ENCODE data around the gene MYBPC3. TPM values are rescaled to one million over a fixed set of nuclear protein-coding genes. Genes with fewer than 3 reads are reported as not detected.
"Not testable (repeated sequence)": the region's sequence is repeated elsewhere in the genome, so short reads cannot be mapped to it uniquely, and the experiment has no call there.

MYBPC3 gene
- total and polyA plus RNA-seq, 4 donors: 0.89 to 3.4 (median 1.0) TPM

DNA sequence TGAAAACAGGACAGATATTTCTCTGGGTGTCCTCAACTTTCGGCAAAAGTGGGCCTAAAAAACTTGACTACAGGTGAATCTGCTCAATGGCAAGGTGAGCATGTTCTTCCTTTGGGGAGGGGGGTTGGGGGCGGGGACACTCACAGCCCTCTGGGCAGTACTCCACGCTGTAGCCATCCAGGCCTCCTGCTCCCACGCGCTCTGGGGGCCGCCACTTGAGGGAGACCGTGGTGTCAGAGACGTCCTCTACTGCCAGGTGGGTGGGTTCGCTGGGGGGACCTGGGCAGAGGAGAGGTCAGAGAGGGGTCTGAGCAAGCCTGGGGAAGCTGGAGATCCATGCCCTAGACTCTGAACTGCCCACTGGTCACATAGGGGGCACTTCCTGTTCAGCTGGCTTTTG lies 16.8 kb downstream of the MYBPC3 start:
- no peaks in the 10 kb centered on the region for H3K36me3 ChIP-seq (ENCODE audit: control insufficient read depth in 4 of 4, insufficient read depth in 4 of 4, low read length in 4 of 4)
- no peaks in the 10 kb centered on the region for H3K27me3 ChIP-seq (ENCODE audit: control insufficient read depth in 3 of 3, insufficient read depth in 3 of 3, low read length in 2 of 3)
- 84 to 92% methylated on average over 9 of the region's 9 CpGs for WGBS, 2 donors
- H3K27ac ChIP-seq (ENCODE audit: low read depth in 1 of 2, low read length in 1 of 2): no peak overlapping the region
- no peaks in the 10 kb centered on the region for H3K4me1 ChIP-seq (ENCODE audit: control insufficient read depth in 5 of 5, insufficient read depth in 5 of 5, low read length in 5 of 5)
- no peak overlapping the region for H3K9ac ChIP-seq (ENCODE audit: insufficient read depth in 1 of 2, low read length in 2 of 2)
- TF ChIP-seq, protein P1, sequence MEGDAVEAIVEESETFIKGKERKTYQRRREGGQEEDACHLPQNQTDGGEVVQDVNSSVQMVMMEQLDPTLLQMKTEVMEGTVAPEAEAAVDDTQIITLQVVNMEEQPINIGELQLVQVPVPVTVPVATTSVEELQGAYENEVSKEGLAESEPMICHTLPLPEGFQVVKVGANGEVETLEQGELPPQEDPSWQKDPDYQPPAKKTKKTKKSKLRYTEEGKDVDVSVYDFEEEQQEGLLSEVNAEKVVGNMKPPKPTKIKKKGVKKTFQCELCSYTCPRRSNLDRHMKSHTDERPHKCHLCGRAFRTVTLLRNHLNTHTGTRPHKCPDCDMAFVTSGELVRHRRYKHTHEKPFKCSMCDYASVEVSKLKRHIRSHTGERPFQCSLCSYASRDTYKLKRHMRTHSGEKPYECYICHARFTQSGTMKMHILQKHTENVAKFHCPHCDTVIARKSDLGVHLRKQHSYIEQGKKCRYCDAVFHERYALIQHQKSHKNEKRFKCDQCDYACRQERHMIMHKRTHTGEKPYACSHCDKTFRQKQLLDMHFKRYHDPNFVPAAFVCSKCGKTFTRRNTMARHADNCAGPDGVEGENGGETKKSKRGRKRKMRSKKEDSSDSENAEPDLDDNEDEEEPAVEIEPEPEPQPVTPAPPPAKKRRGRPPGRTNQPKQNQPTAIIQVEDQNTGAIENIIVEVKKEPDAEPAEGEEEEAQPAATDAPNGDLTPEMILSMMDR (IDR thresholded peaks at IDR 0.05; ENCODE audit: control extremely low read depth, extremely low read depth): no peak
- no peaks in the 10 kb centered on the region for H3K9me3 ChIP-seq (ENCODE audit: control insufficient read depth in 4 of 4, insufficient read depth in 3 of 4, low read length in 3 of 4)
- DNase-seq: no peak
- no peak for ATAC-seq (ENCODE audit: insufficient read depth, low FRiP score)
- H3K4me3 ChIP-seq: no peak overlapping the region

DNA sequence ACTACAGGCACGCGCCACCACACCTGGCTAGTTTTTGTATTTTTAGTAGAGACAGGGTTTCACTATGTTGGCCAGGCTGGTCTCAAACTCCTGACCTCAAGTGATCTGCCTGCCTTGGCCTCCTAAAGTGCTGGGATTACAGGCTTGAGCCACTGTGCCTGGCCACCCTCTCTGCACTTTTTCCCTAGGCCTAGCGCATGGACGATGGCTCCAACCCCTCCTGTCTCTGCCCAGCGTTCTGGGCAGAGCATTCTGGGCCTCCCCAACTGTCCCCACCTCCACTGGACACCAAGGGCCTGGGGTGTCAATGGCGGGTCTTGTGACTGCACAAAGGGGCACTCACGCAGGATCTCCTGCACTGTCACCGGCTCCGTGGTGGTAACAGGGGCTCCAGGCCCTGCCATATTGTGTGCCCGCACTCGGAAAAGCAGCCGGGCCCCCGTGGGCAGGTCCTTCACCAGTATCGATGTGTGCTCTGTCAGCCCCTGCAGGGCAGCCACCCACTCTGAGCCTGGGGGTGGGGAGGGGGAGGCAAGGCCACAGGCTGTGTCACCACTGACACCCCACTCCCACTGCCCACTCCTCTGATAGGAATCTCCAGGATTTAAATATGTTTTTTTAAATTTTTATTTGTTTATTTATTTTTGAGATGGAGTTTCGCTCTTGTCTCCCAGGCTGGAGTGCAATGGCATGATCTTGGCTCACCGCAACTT lies 17.6 kb downstream of the MYBPC3 start:
- H3K36me3 ChIP-seq (ENCODE audit: control insufficient read depth in 4 of 4, insufficient read depth in 4 of 4, low read length in 4 of 4); H3K9ac ChIP-seq (ENCODE audit: insufficient read depth in 1 of 2, low read length in 2 of 2); H3K27me3 ChIP-seq (ENCODE audit: control insufficient read depth in 3 of 3, insufficient read depth in 3 of 3, low read length in 2 of 3); H3K4me3 ChIP-seq; H3K4me1 ChIP-seq (ENCODE audit: control insufficient read depth in 5 of 5, insufficient read depth in 5 of 5, low read length in 5 of 5); H3K27ac ChIP-seq (ENCODE audit: low read depth in 1 of 2, low read length in 1 of 2); H3K9me3 ChIP-seq (ENCODE audit: control insufficient read depth in 4 of 4, insufficient read depth in 3 of 4, low read length in 3 of 4); ATAC-seq (ENCODE audit: insufficient read depth, low FRiP score); DNase-seq: not testable (repeated sequence)
- 94 to 98% methylated on average over 16 of the region's 16 CpGs for WGBS, 2 donors

DNA sequence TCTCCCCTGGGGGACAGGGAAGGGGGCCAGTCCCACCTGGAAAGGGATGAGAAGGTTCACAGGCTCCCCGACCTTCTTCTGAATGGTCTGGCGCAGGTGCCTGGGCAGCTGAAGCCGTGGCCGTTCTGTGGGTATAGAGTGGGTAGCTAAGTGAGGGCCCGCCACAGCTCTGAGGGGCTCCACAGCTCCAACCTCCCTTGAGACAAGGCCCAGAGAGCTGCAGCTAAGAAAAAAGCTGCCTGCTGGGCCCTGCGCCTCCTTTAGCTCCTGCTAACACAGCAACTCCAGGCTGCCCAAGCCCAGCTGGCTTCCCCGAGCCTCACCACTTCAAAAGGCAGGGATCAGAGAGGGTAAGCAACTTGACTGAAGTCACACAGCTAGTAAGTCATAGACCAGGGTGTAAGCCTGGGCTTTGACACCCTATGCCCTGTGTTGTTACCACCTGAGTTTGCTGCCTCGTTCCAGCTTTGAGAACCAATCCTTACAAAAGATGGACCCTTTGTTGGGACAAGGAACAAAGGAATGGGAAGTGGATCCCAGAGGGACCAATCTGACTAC lies 18.5 kb downstream of the MYBPC3 start:
- no peaks in the 10 kb centered on the region for H3K27me3 ChIP-seq (ENCODE audit: control insufficient read depth in 3 of 3, insufficient read depth in 3 of 3, low read length in 2 of 3)
- H3K4me3 ChIP-seq: no peak overlapping the region
- DNase-seq: no peak
- no peak overlapping the region for H3K27ac ChIP-seq (ENCODE audit: low read depth in 1 of 2, low read length in 1 of 2)
- H3K4me1 ChIP-seq (ENCODE audit: control insufficient read depth in 5 of 5, insufficient read depth in 5 of 5, low read length in 5 of 5): peaks cover 0 to 3% (median 0%) of the 10 kb centered on the region in 5 donors
- H3K9me3 ChIP-seq (ENCODE audit: control insufficient read depth in 4 of 4, insufficient read depth in 3 of 4, low read length in 3 of 4): no peaks in the 10 kb centered on the region
- H3K36me3 ChIP-seq (ENCODE audit: control insufficient read depth in 4 of 4, insufficient read depth in 4 of 4, low read length in 4 of 4): peaks cover 0 to 15% (median 6%) of the 10 kb centered on the region in 4 donors
- no peak for ATAC-seq (ENCODE audit: insufficient read depth, low FRiP score)
- TF ChIP-seq, protein P1 (IDR thresholded peaks at IDR 0.05; ENCODE audit: control extremely low read depth, extremely low read depth): no peak
- WGBS, 2 donors: 91 to 93% methylated on average over 8 of the region's 8 CpGs
- H3K9ac ChIP-seq (ENCODE audit: insufficient read depth in 1 of 2, low read length in 2 of 2): no peak overlapping the region

DNA sequence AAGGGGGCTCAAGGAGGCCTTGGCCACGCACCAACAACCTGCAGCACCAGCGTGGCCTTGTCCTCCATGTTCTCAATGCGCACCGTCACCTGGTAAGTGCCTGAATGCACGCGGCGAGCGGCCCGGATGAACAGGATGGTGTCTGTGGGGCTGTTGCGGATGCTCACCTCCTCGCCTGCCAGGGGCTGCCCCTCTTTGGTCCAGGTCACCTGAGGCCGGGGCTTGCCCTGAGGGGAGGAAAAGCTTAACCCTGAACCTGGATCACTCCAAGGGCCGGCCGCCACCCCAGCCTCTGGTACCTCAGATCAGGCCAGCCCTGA lies 19.0 kb downstream of the MYBPC3 start:
- Histone ChIP-seq H3K9ac (ENCODE audit: insufficient read depth in 1 of 2, low read length in 2 of 2) (no peak overlapping the region), H3K27me3 (ENCODE audit: control insufficient read depth in 3 of 3, insufficient read depth in 3 of 3, low read length in 2 of 3) (no peaks in the 10 kb centered on the region), H3K4me3 (no peak overlapping the region), H3K9me3 (ENCODE audit: control insufficient read depth in 4 of 4, insufficient read depth in 3 of 4, low read length in 3 of 4) (no peaks in the 10 kb centered on the region), H3K4me1 (ENCODE audit: control insufficient read depth in 5 of 5, insufficient read depth in 5 of 5, low read length in 5 of 5) (peaks cover 0 to 3% (median 0%) of the 10 kb centered on the region in 5 donors), H3K27ac (ENCODE audit: low read depth in 1 of 2, low read length in 1 of 2) (no peak overlapping the region), H3K36me3 (ENCODE audit: control insufficient read depth in 4 of 4, insufficient read depth in 4 of 4, low read length in 4 of 4) (peaks cover 0 to 19% (median 9%) of the 10 kb centered on the region in 4 donors)
- 95% methylated on average over 14 of the region's 14 CpGs for WGBS, 2 donors
- ATAC-seq (ENCODE audit: insufficient read depth, low FRiP score) (no peak), DNase-seq (no peak)
- TF ChIP-seq, protein P1 (IDR thresholded peaks at IDR 0.05; ENCODE audit: control extremely low read depth, extremely low read depth): no peak
